CD14-positive monocyte (primary cell): ENCODE measurements around the gene GID8. TPM values are rescaled to one million over a fixed set of nuclear protein-coding genes. Genes with fewer than 3 reads are reported as not detected.

ENCODE experiments used
- DNase-seq, 3 donors: peaks; one replicate each; pipeline ENCODE4 v3.0.0-alpha.2; 2011 to 2022
- H2AFZ ChIP-seq: 2 replicates; pipeline ENCODE4 v1.6.0; 2012; ENCODE audit warnings: mild to moderate bottlenecking, low read depth, low read length, inconsistent platforms; ENCODE audit not compliant: insufficient read depth, poor library complexity, severe bottlenecking
- H3K27ac ChIP-seq, 2 donors: 1 replicate in 1 of 2; 2 replicates in 1 of 2; pipeline ENCODE4 v1.5.1; 2012 to 2013; ENCODE audit warnings: low read length in 2 of 2, control low read depth in 1 of 2, inconsistent platforms in 1 of 2, low read depth in 1 of 2, mild to moderate bottlenecking in 1 of 2
- H3K27me3 ChIP-seq, 2 donors: one replicate each; pipeline versions ENCODE4 v1.6.0 to v1.6.1; 2011 to 2013; ENCODE audit warnings: low read length in 2 of 2; ENCODE audit not compliant: control insufficient read depth in 2 of 2, insufficient read depth in 2 of 2
- H3K36me3 ChIP-seq, 2 donors: replicated peaks in 1 of 2; 1 replicate in 1 of 2; 2 replicates in 1 of 2; pipeline versions ENCODE4 v1.5.1 to v1.6.1; 2012 to 2013; ENCODE audit warnings: low read length in 2 of 2, control low read depth in 1 of 2, inconsistent platforms in 1 of 2, mild to moderate bottlenecking in 1 of 2; ENCODE audit not compliant: insufficient read depth in 2 of 2, control insufficient read depth in 1 of 2
- H3K4me1 ChIP-seq, 2 donors: 1 replicate in 1 of 2; 2 replicates in 1 of 2; pipeline versions ENCODE4 v1.5.1 to v1.6.1; 2012 to 2013; ENCODE audit warnings: low read length in 2 of 2, control low read depth in 1 of 2, inconsistent platforms in 1 of 2, mild to moderate bottlenecking in 1 of 2, moderate library complexity in 1 of 2; ENCODE audit not compliant: insufficient read depth in 2 of 2, control insufficient read depth in 1 of 2
- H3K4me2 ChIP-seq: replicated peaks from 2 replicates; pipeline ENCODE3; 2012; ENCODE audit warnings: low read length, moderate library complexity, mild to moderate bottlenecking; ENCODE audit not compliant: poor library complexity, severe bottlenecking; ENCODE audit errors: extremely low read depth
- H3K4me3 ChIP-seq, 3 experiments: fragments of 200-600 bp in 1 of 3; sonication (generic) in 1 of 3; replicated peaks in 1 of 3; 1 replicate in 2 of 3; 2 replicates in 1 of 3; pipeline ENCODE4 v1.5.1; 2011 to 2013; ENCODE audit warnings: low read length in 3 of 3, mild to moderate bottlenecking in 3 of 3, control low read depth in 2 of 3, low read depth in 2 of 3, inconsistent platforms in 1 of 3, moderate library complexity in 1 of 3
- H3K79me2 ChIP-seq: 2 replicates; pipeline ENCODE4 v1.6.0; 2012; ENCODE audit warnings: mild to moderate bottlenecking, control low read depth, inconsistent platforms, low read length, moderate library complexity; ENCODE audit not compliant: insufficient read depth
- H3K9ac ChIP-seq: 2 replicates; pipeline ENCODE4 v1.6.0; 2017; ENCODE audit warnings: low read length, mild to moderate bottlenecking; ENCODE audit not compliant: insufficient read depth, poor library complexity, severe bottlenecking
- H3K9me3 ChIP-seq, 2 donors: replicated peaks in 1 of 2; 1 replicate in 1 of 2; 2 replicates in 1 of 2; pipeline versions ENCODE4 v1.5.1 to v1.6.1; 2012 to 2013; ENCODE audit warnings: low read length in 2 of 2, control low read depth in 1 of 2; ENCODE audit not compliant: control insufficient read depth in 1 of 2, insufficient read depth in 1 of 2
- H4K20me1 ChIP-seq: 2 replicates; pipeline ENCODE4 v1.6.0; 2012; ENCODE audit warnings: mild to moderate bottlenecking, low read length, control low read depth, moderate library complexity; ENCODE audit not compliant: insufficient read depth
- H3K27ac Mint-ChIP-seq, 7 donors: one replicate each; pipeline ENCODE4 v1.8.0; 2020; ENCODE audit warnings: mild to moderate bottlenecking in 7 of 7, mixed read lengths in 7 of 7, moderate library complexity in 6 of 7, inconsistent platforms in 2 of 7
- H3K27me3 Mint-ChIP-seq, 3 donors: one replicate each; pipeline ENCODE4 v1.8.0; 2021 to 2022; ENCODE audit warnings: low read depth in 3 of 3, mild to moderate bottlenecking in 3 of 3, mixed read lengths in 3 of 3, moderate library complexity in 3 of 3, inconsistent platforms in 1 of 3
- H3K36me3 Mint-ChIP-seq, 2 donors: one replicate each; pipeline ENCODE4 v1.8.0; 2020; ENCODE audit warnings: mixed read lengths in 2 of 2, inconsistent platforms in 1 of 2, mild to moderate bottlenecking in 1 of 2
- H3K4me1 Mint-ChIP-seq: one replicate; pipeline ENCODE4 v1.8.0; 2020; ENCODE audit warnings: mild to moderate bottlenecking, mixed read lengths
- H3K4me3 Mint-ChIP-seq, 2 donors: one replicate each; pipeline ENCODE4 v1.8.0; 2020; ENCODE audit warnings: mild to moderate bottlenecking in 2 of 2, mixed read lengths in 2 of 2, moderate library complexity in 1 of 2
- H3K9me3 Mint-ChIP-seq, 7 donors: one replicate each; pipeline ENCODE4 v1.8.0; 2020 to 2022; ENCODE audit warnings: mixed read lengths in 7 of 7, mild to moderate bottlenecking in 6 of 7, moderate library complexity in 6 of 7, inconsistent platforms in 2 of 7
- WGBS: methylation state at CpG from one replicate; pipeline ENCODE4 v1.1.5; 2013; ENCODE audit warnings: missing lambda C conversion rate; ENCODE audit not compliant: insufficient coverage; 5-methylcytosine and 5-hydroxymethylcytosine counted together
- intact Hi-C, 2 donors: fragments of 100-400 bp; cut with micrococcal nuclease; formaldehyde crosslinking; loops; one replicate each; pipeline versions ENCODE4 v1.15.0 to v1.15.1; 2023
- polyA plus RNA-seq, 3 donors: library from polyadenylated mRNA; depleted of rRNA in 1 of 3; unstranded in 2 of 3; stranded (reverse) in 1 of 3; fragments of 300-500 nt in 2 of 3; fragments of >200 nt in 1 of 3; fragmentation: Illumina TruSeq in 2 of 3; gene quantifications; 1 replicate in 2 of 3; 2 replicates in 1 of 3; pipeline ENCODE4 v1.2.3, GENCODE V29; 2012 to 2021
- TF ChIP-seq, protein P1 (sequence below): fragments of 200-600 bp; IDR thresholded peaks from one replicate; pipeline ENCODE4 v1.8.0; 2022; ENCODE audit warnings: antibody characterized with exemption, mild to moderate bottlenecking

The GID8 gene
- polyA plus RNA-seq, 3 donors = 12.4 to 19.7 (median 12.7) TPM

DNA sequence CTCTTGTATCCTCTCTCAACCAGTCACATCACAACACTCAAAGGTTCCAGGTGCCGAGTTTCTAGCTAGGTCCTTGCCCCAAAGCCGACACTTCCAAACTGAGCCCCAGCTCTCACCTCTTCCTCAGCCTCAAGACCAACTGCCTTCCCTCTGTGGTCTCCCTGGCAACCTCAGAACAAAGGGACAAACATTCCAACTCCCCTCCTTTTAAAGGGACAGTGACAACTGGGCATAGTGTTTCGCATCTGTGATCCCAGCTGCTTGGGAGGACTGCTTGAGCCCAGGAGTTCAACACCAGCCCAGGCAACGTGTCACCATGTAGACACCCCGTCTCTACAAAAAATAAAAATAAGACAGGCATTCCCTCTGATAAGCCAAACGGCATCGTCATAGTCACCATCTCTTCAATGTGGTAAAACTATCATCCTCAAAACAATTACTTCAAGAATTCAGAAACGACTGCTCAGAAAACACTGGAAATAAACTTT is 22.9 kb upstream of the GID8 start:
- Mint-ChIP-seq H3K9me3 (no peaks in the 10 kb centered on the region), H3K4me1 (peaks cover 45% of the 10 kb centered on the region), H3K27me3 (peaks cover 0 to 4% (median 0%) of the 10 kb centered on the region in 3 donors), H3K36me3 (peaks cover 32 to 44% of the 10 kb centered on the region in 2 donors), H3K4me3 (no peak overlapping the region), H3K27ac (peak overlapping the region; percentile 40 to 80 (median 72))
- H3K27ac ChIP-seq = peak overlapping the region in 1 of 2 donors; percentile 62
- peaks cover 21 to 35% of the 10 kb centered on the region in 2 donors for H3K4me1 ChIP-seq
- WGBS = 34% methylated on average over 5 of the region's 8 CpGs
- H3K79me2 ChIP-seq = peaks cover 100% of the 10 kb centered on the region
- intact Hi-C loops = no loop called here
- no peak overlapping the region for H3K9ac ChIP-seq
- H3K36me3 ChIP-seq = peaks cover 34 to 44% of the 10 kb centered on the region in 2 donors
- H3K4me2 ChIP-seq = no peak overlapping the region
- no peak overlapping the region for H2AFZ ChIP-seq
- H4K20me1 ChIP-seq = peaks cover 100% of the 10 kb centered on the region
- H3K27me3 ChIP-seq = no peaks in the 10 kb centered on the region
- no peaks in the 10 kb centered on the region for H3K9me3 ChIP-seq
- peak in 2 of 3 donors; percentile 16 to 18 for DNase-seq
- TF ChIP-seq, protein P1, sequence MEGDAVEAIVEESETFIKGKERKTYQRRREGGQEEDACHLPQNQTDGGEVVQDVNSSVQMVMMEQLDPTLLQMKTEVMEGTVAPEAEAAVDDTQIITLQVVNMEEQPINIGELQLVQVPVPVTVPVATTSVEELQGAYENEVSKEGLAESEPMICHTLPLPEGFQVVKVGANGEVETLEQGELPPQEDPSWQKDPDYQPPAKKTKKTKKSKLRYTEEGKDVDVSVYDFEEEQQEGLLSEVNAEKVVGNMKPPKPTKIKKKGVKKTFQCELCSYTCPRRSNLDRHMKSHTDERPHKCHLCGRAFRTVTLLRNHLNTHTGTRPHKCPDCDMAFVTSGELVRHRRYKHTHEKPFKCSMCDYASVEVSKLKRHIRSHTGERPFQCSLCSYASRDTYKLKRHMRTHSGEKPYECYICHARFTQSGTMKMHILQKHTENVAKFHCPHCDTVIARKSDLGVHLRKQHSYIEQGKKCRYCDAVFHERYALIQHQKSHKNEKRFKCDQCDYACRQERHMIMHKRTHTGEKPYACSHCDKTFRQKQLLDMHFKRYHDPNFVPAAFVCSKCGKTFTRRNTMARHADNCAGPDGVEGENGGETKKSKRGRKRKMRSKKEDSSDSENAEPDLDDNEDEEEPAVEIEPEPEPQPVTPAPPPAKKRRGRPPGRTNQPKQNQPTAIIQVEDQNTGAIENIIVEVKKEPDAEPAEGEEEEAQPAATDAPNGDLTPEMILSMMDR = no peak
- no peak overlapping the region for H3K4me3 ChIP-seq

DNA sequence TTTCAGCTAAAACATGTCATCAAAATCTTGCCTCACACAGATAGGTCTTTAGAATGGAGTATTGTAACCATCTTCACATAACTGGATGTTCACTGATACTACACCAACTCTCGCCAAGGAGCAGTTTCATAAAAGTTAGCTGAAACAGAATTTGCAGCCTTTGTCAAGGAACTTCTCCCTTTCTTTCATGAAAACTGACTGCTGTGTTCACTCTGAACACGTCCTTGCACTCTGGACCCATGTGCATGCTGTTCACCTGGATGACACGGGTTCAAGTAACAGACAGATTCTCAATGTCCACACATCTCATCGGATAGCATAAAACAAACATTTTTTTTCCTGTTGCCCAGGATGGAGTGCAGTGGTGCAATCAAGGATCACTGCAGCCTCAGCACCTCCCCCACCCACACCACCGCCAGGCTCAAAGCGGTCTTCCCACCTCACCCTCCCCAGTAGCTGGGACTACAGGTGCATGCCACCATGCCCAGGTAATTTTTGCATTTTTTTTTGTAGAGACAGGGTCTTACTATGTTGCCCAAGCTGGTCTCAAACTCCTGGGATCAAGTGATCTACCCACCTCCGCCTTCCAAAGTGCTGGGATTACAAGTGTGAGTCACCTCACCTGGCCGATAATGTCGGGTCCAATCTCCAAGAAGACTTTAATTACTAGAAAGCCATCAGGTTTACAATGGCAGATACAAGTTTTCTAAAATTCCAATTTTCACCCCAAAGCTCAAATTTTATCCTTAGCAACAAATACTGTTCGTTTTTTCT is 21.1 kb upstream of the GID8 start:
- TF ChIP-seq, protein P1 = no peak
- Mint-ChIP-seq H3K27ac (peak overlapping the region in 2 of 7 donors; percentile 78 to 83), H3K9me3 (no peaks in the 10 kb centered on the region), H3K4me3 (no peak overlapping the region), H3K4me1 (peaks cover 55% of the 10 kb centered on the region), H3K27me3 (no peaks in the 10 kb centered on the region), H3K36me3 (peaks cover 15 to 25% of the 10 kb centered on the region in 2 donors)
- Histone ChIP-seq H3K36me3 (peaks cover 16 to 25% of the 10 kb centered on the region in 2 donors), H3K4me2 (no peak overlapping the region), H3K4me3 (no peak overlapping the region), H2AFZ (no peak overlapping the region), H3K4me1 (peaks cover 30 to 51% of the 10 kb centered on the region in 2 donors), H3K9me3 (no peaks in the 10 kb centered on the region), H3K27ac (peak overlapping the region in 1 of 2 donors; percentile 44), H3K9ac (no peak overlapping the region), H3K27me3 (no peaks in the 10 kb centered on the region), H3K79me2 (peaks cover 100% of the 10 kb centered on the region), H4K20me1 (peaks cover 100% of the 10 kb centered on the region)
- intact Hi-C loops = no loop called here
- DNase-seq = no peak
- 83% methylated on average over 8 of the region's 10 CpGs for WGBS
